ENCODE measurements around the gene INHBE. TPM values are rescaled to one million over a fixed set of nuclear protein-coding genes. Genes with fewer than 3 reads are reported as not detected.

Gene INHBE
- total RNA-seq, 3 donors from 2014 or later (not counting 1 experiment from before 2014, with no cell fraction given): not detected

DNA sequence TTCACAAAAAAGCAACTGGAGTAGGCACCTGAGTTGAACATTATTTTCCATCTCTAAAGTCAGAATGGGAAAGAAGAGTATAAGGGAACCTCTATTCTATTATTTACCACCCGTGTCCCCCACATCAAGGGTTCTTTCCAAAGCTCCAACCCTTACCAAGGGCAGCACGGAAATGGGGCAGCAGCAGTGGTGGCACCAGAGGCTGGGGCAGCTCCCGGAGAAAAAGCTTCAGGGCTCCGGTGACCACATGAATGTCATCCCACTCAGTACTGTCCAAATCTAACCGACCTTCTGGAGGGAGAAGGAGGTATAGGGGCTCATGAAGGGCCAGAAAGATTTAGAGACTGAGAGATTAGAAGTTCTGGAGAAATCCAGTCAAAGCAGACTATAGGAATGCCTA, 18.8 kb downstream of the INHBE start:
- H3K27me3 Mint-ChIP-seq (ENCODE audit: low read depth in 2 of 2): no peaks in the 10 kb centered on the region
- Histone ChIP-seq H3K27me3 (ENCODE audit: control insufficient read depth, insufficient read depth, low read length) (no peaks in the 10 kb centered on the region), H3K4me1 (ENCODE audit: control insufficient read depth, insufficient read depth, low read length) (peaks cover 94% of the 10 kb centered on the region), H3K4me3 (ENCODE audit: low read length) (no peak overlapping the region), H3K9me3 (ENCODE audit: control insufficient read depth, insufficient read depth, low read length) (no peaks in the 10 kb centered on the region), H3K36me3 (ENCODE audit: control insufficient read depth, insufficient read depth, low read length) (peaks cover 59% of the 10 kb centered on the region), H3K27ac (ENCODE audit: low read length) (no peak overlapping the region)
- TF ChIP-seq, protein P1, sequence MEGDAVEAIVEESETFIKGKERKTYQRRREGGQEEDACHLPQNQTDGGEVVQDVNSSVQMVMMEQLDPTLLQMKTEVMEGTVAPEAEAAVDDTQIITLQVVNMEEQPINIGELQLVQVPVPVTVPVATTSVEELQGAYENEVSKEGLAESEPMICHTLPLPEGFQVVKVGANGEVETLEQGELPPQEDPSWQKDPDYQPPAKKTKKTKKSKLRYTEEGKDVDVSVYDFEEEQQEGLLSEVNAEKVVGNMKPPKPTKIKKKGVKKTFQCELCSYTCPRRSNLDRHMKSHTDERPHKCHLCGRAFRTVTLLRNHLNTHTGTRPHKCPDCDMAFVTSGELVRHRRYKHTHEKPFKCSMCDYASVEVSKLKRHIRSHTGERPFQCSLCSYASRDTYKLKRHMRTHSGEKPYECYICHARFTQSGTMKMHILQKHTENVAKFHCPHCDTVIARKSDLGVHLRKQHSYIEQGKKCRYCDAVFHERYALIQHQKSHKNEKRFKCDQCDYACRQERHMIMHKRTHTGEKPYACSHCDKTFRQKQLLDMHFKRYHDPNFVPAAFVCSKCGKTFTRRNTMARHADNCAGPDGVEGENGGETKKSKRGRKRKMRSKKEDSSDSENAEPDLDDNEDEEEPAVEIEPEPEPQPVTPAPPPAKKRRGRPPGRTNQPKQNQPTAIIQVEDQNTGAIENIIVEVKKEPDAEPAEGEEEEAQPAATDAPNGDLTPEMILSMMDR (IDR thresholded peaks at IDR 0.05): no peak
- H3K27ac Mint-ChIP-seq: peak overlapping the region; percentile 83 to 90
- ATAC-seq (no peak), DNase-seq (no peak)
- H3K9me3 Mint-ChIP-seq: no peaks in the 10 kb centered on the region
- intact Hi-C loops (cut with micrococcal nuclease): no loop called here
- 97% methylated on average over 5 of the region's 5 CpGs for WGBS (ENCODE audit: insufficient coverage)
- peak overlapping the region; percentile 78 for H3K4me3 Mint-ChIP-seq
- peaks cover 70 to 92% of the 10 kb centered on the region in 2 donors for H3K4me1 Mint-ChIP-seq
- peaks cover 19% of the 10 kb centered on the region for H3K36me3 Mint-ChIP-seq

DNA sequence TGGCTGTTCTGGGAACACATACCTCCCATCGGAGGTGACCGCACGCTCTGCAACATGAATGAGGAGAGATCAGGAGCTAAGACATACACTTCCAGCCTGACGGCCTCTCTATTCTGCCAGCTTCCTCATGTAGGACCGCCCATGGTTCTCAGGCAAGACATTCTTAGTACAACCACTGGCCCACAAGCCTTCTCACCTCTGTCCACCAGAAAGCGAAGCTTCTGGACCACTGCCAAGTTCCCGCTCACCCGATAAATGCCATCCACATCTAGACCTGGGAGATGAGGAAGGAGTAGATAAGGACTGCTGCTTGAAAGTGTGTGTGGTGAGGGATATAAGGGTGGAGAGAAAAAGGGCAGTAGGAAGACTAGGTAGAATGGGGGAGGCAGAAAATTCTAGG, 19.3 kb downstream of the INHBE start:
- H3K27me3 Mint-ChIP-seq (ENCODE audit: low read depth in 2 of 2): no peaks in the 10 kb centered on the region
- Histone ChIP-seq H3K36me3 (ENCODE audit: control insufficient read depth, insufficient read depth, low read length) (peaks cover 53% of the 10 kb centered on the region), H3K27ac (ENCODE audit: low read length) (no peak overlapping the region), H3K9me3 (ENCODE audit: control insufficient read depth, insufficient read depth, low read length) (no peaks in the 10 kb centered on the region), H3K4me1 (ENCODE audit: control insufficient read depth, insufficient read depth, low read length) (peaks cover 94% of the 10 kb centered on the region), H3K27me3 (ENCODE audit: control insufficient read depth, insufficient read depth, low read length) (no peaks in the 10 kb centered on the region), H3K4me3 (ENCODE audit: low read length) (no peak overlapping the region)
- WGBS (ENCODE audit: insufficient coverage): 67% methylated on average over 5 of the region's 8 CpGs
- H3K9me3 Mint-ChIP-seq: no peaks in the 10 kb centered on the region
- DNase-seq: no peak
- intact Hi-C loops (cut with micrococcal nuclease): no loop called here
- H3K36me3 Mint-ChIP-seq: peaks cover 19% of the 10 kb centered on the region
- peak overlapping the region; percentile 78 for H3K4me3 Mint-ChIP-seq
- H3K4me1 Mint-ChIP-seq: peaks cover 71 to 92% of the 10 kb centered on the region in 2 donors
- H3K27ac Mint-ChIP-seq: peak overlapping the region; percentile 83 to 90
- no peak for ATAC-seq
- TF ChIP-seq, protein P1 (IDR thresholded peaks at IDR 0.05): no peak

- 94% methylated on average over 7 of the region's 7 CpGs for WGBS (ENCODE audit: insufficient coverage)
- H3K27ac ChIP-seq (ENCODE audit: low read length): no peak overlapping the region
- no peaks in the 10 kb centered on the region for H3K9me3 ChIP-seq (ENCODE audit: control insufficient read depth, insufficient read depth, low read length)
- Mint-ChIP-seq H3K4me1 (peaks cover 71 to 92% of the 10 kb centered on the region in 2 donors), H3K36me3 (peaks cover 19% of the 10 kb centered on the region), H3K4me3 (peak overlapping the region; percentile 78), H3K9me3 (no peaks in the 10 kb centered on the region), H3K27ac (peak overlapping the region; percentile 83 to 90), H3K27me3 (ENCODE audit: low read depth in 2 of 2) (no peaks in the 10 kb centered on the region)
- TF ChIP-seq, protein P1 (IDR thresholded peaks at IDR 0.05): no peak
- peaks cover 93% of the 10 kb centered on the region for H3K4me1 ChIP-seq (ENCODE audit: control insufficient read depth, insufficient read depth, low read length)
- DNase-seq (no peak), ATAC-seq (no peak)
- peaks cover 49% of the 10 kb centered on the region for H3K36me3 ChIP-seq (ENCODE audit: control insufficient read depth, insufficient read depth, low read length)
- no peaks in the 10 kb centered on the region for H3K27me3 ChIP-seq (ENCODE audit: control insufficient read depth, insufficient read depth, low read length)
- intact Hi-C loops (cut with micrococcal nuclease): loop anchor here (5.0 kb wide), 2 partner anchors 147 to 267 kb away; no protein-coding TSS in a partner anchor
- H3K4me3 ChIP-seq (ENCODE audit: low read length): no peak overlapping the region
Measured at GRCh38 chr12:57474862-57475261, 19.8 kb downstream of the INHBE start.
